Amygdala (tissue), 56 donors: ENCODE results near the gene FAM3C.

Source experiments
- DNase-seq, 56 donors: peaks; one replicate each; lab custom pipeline; 2025; lab: John Stamatoyannopoulos, UW

The FAM3C gene

GRCh38 chr7:121383235-121383910 is 12.7 kb downstream of the FAM3C start:
- no peak for DNase-seq

GRCh38 chr7:121382473-121382872 is 13.6 kb downstream of the FAM3C start:
- DNase-seq: no peak

- no peak for DNase-seq
Observed at GRCh38 chr7:121379930-121380329, 16.2 kb downstream of the FAM3C start.

GRCh38 chr7:121376979-121377378 is 19.1 kb downstream of the FAM3C start:
- DNase-seq: no peak

GRCh38 chr7:121373177-121373576 is 22.9 kb downstream of the FAM3C start:
- no peak for DNase-seq

- DNase-seq: no peak
Observed at GRCh38 chr7:121372376-121373010, 23.6 kb downstream of the FAM3C start.

GRCh38 chr7:121371883-121372282 is 24.2 kb downstream of the FAM3C start:
- DNase-seq: no peak

- no peak for DNase-seq
Observed at GRCh38 chr7:121371367-121371766, 24.7 kb downstream of the FAM3C start.

- DNase-seq: no peak
Observed at GRCh38 chr7:121369462-121369861, 26.6 kb downstream of the FAM3C start.

- DNase-seq: peak in 1 of 56 donors; percentile 13
Observed at GRCh38 chr7:121366852-121367431, 29.2 kb downstream of the FAM3C start.

GRCh38 chr7:121360564-121360963 is 35.5 kb downstream of the FAM3C start:
- DNase-seq: no peak

- no peak for DNase-seq
Observed at GRCh38 chr7:121355574-121355973, 40.5 kb downstream of the FAM3C start.

- DNase-seq: no peak
Observed at GRCh38 chr7:121352323-121352722, 43.8 kb downstream of the FAM3C start.

GRCh38 chr7:121351682-121352081 is 44.4 kb downstream of the FAM3C start:
- no peak for DNase-seq

- DNase-seq: no peak
Observed at GRCh38 chr7:121344497-121344896, 51.6 kb downstream of the FAM3C start.

GRCh38 chr7:121344093-121344492 is 52.0 kb downstream of the FAM3C start:
- no peak for DNase-seq

GRCh38 chr7:121343302-121343701 is 52.8 kb downstream of the FAM3C start:
- DNase-seq: no peak

GRCh38 chr7:121342631-121343030 is 53.5 kb downstream of the FAM3C start:
- no peak for DNase-seq

GRCh38 chr7:121341933-121342332 is 54.2 kb downstream of the FAM3C start:
- no peak for DNase-seq

GRCh38 chr7:121339082-121339481 is 57.0 kb downstream of the FAM3C start:
- DNase-seq: no peak

- no peak for DNase-seq
Observed at GRCh38 chr7:121337398-121337797, 58.7 kb downstream of the FAM3C start.

GRCh38 chr7:121336579-121336978 is 59.5 kb downstream of the FAM3C start:
- DNase-seq: no peak
